Body of pancreas (tissue), 4 donors: Measurements from ENCODE around the gene CKAP5.
"Not testable (repeated sequence)": the region's sequence is repeated elsewhere in the genome, so short reads cannot be mapped to it uniquely, and the experiment has no call there.

Experiments used
- POLR2A ChIP-seq, 3 donors: fragments of 450-650 bp; IDR thresholded peaks; one replicate each; pipeline ENCODE4 v1.6.1; 2016; ENCODE audit warnings: antibody characterized with exemption in 3 of 3, mild to moderate bottlenecking in 2 of 3
- TF ChIP-seq, protein P1 (sequence below), 7 experiments: fragments of 450-650 bp in 4 of 7; fragments of 200-600 bp in 3 of 7; sonication (generic) in 3 of 7; IDR thresholded peaks; one replicate each; pipeline ENCODE4 v1.5.1; 2016 to 2019; ENCODE audit warnings: antibody characterized with exemption in 7 of 7

DNA sequence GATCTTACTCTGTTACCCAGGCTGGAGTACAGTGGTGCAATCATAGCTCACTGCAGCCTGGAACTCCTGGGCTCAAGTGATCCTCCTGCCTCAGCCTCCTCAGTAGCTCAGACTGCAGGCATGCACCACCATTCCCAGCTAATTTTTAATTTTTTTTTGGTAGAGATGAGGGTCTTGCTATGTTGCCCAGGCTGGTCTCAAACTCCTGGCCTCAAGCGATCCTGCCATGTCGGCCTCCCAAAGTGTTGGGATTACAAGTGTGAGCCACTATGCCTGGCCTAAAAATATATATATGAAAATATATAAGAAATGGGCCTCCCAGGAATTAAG, 128.3 kb downstream of the CKAP5 start:
- TF ChIP-seq, protein P1, sequence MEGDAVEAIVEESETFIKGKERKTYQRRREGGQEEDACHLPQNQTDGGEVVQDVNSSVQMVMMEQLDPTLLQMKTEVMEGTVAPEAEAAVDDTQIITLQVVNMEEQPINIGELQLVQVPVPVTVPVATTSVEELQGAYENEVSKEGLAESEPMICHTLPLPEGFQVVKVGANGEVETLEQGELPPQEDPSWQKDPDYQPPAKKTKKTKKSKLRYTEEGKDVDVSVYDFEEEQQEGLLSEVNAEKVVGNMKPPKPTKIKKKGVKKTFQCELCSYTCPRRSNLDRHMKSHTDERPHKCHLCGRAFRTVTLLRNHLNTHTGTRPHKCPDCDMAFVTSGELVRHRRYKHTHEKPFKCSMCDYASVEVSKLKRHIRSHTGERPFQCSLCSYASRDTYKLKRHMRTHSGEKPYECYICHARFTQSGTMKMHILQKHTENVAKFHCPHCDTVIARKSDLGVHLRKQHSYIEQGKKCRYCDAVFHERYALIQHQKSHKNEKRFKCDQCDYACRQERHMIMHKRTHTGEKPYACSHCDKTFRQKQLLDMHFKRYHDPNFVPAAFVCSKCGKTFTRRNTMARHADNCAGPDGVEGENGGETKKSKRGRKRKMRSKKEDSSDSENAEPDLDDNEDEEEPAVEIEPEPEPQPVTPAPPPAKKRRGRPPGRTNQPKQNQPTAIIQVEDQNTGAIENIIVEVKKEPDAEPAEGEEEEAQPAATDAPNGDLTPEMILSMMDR (IDR thresholded peaks at IDR 0.05), result not testable (repeated sequence)
- not testable (repeated sequence) for TF ChIP-seq POLR2A (IDR thresholded peaks at IDR 0.05)
